HG03159 (cell line): ENCODE results near the gene KRT222.
A peak's percentile ranks its signal among the peaks of the same experiment; 100 is the strongest.

Experiments
- ATAC-seq: cut with Tn5 transposase; IDR thresholded peaks from one replicate; pipeline ENCODE4 v1.9.1; 2021; ENCODE audit warnings: mild to moderate bottlenecking, moderate library complexity; ENCODE audit not compliant: unreplicated experiment

KRT222 gene

DNA sequence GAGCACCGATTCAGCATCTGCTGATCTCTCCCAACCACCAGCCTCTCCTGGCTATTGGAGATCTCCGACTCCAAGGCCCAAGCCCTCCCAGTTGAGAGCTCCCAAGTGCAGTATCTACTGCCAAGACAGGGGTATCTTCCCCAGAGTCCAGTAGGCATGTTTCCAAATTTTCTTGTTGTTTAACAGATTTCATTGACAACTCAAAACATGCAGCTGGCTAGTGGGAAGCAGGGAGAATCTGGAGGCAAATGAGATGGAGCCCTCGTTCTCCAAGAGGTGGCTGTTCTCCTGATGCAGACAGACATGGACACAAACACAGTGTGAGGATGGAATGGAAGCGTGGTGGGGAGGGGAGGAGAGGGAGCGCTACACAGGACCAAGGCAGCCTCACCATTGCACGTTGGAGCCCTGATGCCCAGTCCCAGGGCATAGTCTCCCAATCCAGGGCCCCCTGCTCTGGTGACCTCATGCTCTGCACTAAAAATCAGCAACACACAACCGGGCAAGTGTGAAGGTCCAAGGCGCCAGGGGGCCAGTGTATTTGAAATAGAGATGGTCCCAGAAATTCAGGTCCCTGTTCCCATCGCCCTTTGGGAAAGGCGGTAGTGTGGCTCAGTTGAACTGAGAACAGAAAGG is 49.0 kb downstream of the KRT222 start:
- ATAC-seq, result no peak

DNA sequence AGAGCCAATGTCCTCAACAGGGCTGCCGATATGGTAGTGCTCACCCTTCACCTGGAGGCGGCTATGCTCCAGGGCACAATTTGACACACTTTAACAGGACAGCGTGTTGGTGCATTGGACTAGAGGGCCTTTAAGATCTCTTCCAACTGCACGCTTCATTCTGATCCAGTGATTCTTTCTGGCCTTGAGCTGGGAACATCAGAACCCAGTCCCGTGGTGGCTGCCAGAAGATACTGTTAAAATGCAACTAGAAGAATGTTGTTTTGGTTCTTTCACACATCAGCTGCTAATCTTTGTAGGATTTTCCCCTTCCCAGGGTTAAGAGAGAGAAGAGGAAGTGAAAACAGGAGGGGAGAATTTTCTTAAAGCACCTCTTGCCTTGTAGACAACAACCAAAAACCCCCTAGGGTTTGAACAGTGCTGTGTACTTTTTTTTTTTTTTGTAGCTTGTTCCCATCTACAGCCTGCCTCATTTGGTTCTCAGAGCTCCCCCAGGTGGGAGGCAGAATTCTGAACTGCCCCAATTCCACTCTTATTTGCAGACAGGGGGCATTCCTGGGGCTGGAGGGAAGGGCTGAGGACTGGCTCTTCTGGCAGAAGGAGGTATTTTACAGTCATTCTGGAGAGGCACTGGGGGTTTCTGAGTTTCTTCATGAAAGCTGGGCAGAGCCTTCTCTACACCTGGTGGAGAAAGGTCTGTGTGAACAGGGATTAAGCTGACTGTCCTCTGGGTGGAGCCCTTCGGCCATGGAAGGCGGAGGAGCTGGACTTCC is 49.7 kb downstream of the KRT222 start:
- peak; percentile 50 for ATAC-seq

DNA sequence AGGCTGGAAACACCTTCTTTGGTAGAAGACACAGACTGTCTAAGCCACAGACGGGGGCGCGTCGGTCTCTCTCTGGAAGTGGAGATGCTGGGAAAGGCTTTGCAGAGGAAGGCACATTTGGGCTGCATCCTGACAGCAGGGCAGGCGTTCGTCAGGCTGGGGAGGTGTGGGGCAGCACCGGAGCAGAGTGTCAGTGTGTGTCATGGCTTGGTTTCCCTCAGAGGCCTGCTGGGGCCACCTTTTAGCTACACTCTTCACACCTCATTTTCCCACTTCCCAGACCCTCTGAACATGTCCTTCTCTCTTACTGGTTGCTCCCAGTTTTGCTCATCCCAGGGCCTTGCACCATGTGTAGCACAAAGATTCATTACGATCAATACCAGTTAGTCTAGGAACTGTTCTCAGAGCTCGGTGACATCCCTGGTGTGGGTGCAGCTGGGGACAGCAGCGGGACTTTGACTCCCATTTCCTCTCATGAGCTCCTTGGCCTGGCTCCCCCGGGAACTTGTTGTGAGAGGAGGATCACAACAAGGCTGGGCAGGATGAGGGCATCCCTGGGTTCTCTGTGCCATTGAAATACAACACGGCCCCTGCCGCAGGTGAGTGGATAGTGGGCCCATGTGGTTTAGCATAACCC is 50.4 kb downstream of the KRT222 start:
- ATAC-seq, result peak; percentile 5

DNA sequence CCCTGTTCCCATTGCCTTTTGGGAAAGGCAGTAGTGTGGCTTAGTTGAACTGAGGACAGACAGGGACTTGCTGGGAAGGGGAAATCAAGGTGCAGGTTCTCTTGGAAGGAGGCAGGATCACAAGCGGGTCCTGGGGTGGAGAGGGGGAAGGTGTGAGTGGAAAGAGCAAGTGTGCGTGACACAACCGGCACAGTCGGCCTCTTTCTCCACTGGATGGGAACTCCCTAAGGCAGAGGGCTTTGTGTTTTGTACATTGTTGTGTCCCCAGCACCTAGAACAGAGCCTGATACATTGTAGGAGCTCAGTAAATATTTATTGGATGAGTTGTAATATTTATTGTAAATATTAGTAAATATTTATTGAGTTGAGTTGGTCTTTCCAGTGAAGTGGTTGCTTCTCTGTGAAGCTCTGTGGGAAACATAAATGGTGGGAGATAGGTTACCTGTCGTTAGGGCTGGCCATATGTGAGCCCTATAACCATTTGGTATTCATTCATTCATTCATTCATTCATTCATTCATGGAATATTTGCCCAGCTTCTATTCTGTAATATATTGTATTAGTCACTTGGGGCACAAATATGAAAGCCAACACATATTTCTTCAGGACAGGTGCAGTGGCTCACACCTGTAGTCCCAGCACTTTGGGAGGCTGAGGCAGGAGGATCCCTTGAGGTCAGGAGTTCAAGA is 51.4 kb downstream of the KRT222 start:
- ATAC-seq, result no peak

DNA sequence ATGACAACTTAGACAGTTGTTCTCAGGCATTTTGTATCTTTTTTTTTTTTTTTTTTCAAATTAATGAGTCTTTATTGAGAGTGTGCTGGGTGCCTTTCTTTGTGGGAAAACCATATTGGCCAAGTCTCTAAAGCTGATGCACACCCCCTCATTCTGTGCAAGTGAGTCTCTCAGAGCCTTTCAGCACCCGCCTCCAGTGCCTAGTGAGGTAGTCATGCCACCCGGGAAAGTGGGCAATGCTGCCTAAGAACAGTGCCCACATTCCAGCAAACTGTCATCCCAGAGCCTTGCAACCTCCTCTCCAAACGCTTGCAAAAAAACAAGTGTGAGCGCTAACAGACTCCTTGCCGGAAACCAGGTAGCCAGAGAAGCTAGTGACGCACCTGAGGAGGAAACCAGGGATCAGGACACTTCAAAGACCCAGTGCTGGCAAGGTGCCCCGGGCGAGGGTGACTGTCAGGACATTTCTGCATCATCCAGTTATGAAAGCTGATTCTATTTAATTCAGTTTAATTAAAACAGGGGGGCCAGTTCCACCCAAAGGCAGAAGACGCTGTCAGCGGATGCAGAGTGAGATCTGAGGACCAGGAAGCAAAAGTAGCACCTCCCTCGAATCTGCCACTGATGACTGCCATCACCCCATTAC is 52.3 kb downstream of the KRT222 start:
- ATAC-seq, result no peak

DNA sequence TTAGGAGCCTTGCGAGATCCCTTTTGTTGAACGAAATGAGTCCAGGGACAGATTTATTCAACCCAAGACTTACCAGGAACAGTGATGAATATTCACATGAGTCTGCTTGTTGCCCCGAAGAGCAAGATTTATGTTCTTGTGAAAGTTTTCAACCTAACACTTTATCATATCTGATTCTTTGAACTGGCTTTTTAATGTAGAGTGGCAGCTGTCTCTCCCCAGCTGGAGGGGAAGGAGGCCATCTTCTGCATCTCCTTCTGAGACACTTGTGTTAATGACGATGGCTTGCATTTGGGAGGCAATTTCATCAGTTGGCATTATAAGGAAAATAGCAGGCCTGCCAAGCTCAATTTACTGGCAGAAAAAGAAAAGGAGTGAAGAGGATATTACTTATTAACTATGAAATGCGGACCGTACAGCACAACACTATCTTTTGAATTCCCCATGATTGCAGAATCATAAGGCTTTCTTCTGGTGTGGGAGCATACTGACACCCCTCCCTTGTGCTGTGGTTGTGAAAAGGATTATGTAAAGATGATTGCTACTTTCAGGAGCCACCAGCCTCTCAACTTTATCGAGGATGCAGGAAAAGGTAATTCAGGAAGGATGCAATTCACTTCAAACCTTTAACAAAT is 53.0 kb downstream of the KRT222 start:
- ATAC-seq, result no peak

DNA sequence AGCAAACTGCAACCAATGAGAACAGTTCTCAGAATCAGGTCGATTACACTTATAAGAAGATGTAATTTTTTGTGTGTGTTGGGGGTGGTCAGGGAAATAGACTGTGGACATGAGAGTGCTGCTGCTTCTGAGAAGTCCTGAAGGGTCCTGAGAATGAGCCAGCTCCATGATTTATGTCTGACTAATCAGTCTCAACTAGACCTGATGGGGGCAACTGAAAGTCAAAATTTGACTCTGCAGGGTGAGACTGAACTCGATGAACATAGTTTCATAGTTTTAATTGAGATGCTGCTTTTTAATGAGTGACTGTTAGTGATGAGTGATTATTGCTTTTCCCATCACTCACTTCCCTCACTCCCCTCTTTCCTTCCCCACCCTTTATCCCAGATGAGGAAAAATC is 54.6 kb downstream of the KRT222 start:
- no peak for ATAC-seq

DNA sequence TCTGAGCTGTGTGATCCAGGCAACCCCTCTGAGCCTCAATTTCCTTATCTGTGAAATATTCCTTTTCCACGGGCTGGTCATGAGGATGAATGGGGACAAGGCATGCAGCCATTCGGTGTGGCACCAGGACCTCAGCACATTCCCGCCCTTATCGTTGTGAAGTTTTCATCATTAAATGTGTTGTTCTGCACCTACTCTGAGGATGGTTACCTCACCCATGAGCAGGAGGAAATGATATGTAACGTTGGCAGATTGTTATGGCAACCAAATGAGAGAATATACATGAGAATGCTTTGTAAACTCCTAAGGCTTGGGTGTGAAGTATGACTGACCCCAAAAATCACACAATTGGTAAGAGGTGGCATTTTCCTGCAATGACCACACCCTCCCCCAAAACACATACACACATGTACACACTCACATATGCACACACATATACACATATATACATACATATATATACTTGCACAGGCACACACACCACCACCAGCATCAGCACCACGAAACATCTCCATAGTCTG is 56.9 kb downstream of the KRT222 start:
- ATAC-seq, result no peak

DNA sequence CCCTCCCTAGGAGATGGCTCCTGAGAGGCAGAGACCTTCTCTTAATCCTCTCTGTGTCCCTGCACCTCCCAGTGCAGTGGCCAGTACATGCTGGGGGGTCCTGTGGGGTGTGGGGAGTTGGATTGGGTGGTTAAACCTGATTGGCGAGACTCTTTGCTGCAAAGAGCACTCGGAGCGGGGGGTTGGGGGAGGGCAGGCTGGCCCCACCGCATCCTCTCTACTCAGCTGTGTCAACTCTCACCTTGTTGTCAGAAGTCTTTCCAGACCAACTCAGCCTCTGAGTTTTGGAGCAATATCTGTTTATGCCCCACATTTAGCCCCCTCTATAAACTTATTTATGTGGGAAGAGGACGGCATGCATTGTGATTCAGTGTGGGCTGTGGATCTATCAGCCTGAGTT is 57.3 kb downstream of the KRT222 start:
- ATAC-seq, result no peak

DNA sequence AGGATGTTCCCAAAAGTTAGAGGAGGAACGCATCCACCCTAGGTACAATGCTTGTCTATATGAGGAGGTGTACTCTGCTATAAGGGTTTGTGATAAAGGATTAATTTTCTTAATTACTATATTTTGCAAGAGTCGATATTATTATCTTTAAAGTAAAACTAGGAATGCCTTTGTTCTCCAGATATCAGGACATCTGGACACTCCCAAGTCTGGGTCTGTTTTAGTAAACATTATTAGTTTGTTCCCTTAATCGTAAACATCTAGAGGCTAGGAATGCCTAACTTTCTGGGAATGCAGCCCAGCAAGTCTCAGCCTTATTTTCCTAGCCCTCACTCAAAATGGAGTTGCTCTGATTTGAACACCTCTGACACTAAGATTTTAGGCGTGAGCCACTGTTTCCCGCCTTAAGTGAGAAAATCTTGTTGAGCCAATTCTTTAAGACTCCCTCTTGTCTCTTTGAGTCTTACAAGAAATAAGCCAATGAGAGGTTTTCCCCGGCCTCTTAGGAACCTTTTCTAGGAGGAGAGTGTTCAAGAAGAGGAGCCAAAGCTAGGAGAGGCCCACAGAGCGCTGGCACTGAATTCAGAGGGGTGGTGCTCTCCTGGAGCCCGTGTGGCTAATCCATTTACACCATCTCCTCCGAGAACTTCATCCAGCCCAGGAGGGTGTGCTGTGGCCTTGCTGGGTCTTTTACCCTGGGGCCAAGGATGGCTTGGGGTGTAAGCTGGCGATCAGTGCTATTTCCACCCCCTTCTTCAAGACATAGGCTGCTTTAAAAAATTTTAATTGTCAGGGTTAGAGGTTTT is 58.2 kb downstream of the KRT222 start:
- ATAC-seq, result no peak

DNA sequence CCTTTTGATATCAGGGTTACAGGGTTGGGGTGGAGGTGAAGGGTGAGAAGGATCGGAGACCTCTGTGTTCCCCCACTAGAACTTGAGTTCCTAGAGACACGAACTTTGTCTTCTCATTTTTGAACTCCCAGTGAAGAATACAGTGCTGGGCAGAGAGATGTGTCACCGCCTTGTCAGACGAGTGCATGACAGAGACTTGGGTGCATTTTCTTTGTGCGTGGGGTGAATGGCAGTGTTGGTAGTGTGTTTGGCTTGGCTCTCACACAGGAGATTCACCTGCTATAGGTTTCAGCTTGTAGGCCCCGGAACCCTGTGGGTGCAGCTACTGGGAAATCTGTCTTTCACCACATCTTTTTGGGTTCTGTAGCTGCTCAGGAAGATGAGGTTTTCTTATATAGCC is 59.7 kb downstream of the KRT222 start:
- no peak for ATAC-seq
